Loucy (cell line): ENCODE results near the gene RPS6KA2.

Experiments
- EZH2phosphoT487 ChIP-seq: fragments of 200-600 bp; IDR thresholded peaks from 2 replicates; pipeline ENCODE4 v1.6.1; 2018; ENCODE audit warnings: antibody characterized with exemption, mild to moderate bottlenecking, moderate library complexity, borderline replicate concordance
- TF ChIP-seq, protein P1 (sequence below): fragments of 200-600 bp; sonication (generic); conservative IDR thresholded peaks from 2 replicates; pipeline ENCODE4 v1.5.1; 2014; ENCODE audit warnings: mild to moderate bottlenecking, antibody characterized with exemption, low read length

DNA sequence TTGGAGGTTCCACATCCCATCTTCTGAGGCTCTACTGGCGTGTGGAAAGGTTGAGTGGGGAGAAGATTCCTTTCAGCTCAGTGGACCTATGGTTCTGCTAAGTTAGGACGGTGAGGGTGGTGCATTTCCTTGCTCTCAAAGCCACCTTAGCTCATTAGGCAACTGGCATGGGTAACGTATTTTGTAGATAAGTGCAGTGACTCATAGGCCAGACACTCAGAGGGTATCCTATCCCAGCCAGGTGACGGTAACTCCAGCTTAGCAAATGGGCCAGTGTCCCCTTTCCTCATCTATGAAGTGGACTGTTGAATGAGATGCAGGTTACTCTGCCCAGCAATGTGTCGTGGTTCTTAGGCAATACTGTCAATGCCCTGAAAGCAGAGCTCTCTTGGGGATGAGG, 3.7 kb downstream of the RPS6KA2 start:
- TF ChIP-seq, protein P1, sequence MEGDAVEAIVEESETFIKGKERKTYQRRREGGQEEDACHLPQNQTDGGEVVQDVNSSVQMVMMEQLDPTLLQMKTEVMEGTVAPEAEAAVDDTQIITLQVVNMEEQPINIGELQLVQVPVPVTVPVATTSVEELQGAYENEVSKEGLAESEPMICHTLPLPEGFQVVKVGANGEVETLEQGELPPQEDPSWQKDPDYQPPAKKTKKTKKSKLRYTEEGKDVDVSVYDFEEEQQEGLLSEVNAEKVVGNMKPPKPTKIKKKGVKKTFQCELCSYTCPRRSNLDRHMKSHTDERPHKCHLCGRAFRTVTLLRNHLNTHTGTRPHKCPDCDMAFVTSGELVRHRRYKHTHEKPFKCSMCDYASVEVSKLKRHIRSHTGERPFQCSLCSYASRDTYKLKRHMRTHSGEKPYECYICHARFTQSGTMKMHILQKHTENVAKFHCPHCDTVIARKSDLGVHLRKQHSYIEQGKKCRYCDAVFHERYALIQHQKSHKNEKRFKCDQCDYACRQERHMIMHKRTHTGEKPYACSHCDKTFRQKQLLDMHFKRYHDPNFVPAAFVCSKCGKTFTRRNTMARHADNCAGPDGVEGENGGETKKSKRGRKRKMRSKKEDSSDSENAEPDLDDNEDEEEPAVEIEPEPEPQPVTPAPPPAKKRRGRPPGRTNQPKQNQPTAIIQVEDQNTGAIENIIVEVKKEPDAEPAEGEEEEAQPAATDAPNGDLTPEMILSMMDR = no peak
- TF ChIP-seq EZH2phosphoT487 = no peak
